Endothelial cell of umbilical vein (primary cell): ENCODE results near the gene C10orf105. TPM values are rescaled to one million over a fixed set of nuclear protein-coding genes. Genes with fewer than 3 reads are reported as not detected.

Experiments
- BruUV-seq: library from RNA; stranded (reverse); fragments of 400-500 nt; replicated peaks from 2 replicates; lab custom pipeline; 2021; lab: Mats Ljungman, UMichigan
- CTCF ChIA-PET: fragments of 300-600, 350-600 bp; sonication (Branson Sonifier 250); formaldehyde crosslinking; loops from one replicate; lab custom pipeline; 2021; ENCODE audit warnings: antibody characterized with exemption, inconsistent platforms; lab: Charles Lee
- POLR2A ChIA-PET: fragments of 300-600, 350-600 bp; sonication (Branson Sonifier 250); formaldehyde crosslinking; loops from one replicate; lab custom pipeline; 2021; ENCODE audit warnings: antibody characterized with exemption, inconsistent platforms; lab: Charles Lee
- DNase-seq: peaks from one replicate; pipeline ENCODE4 v3.0.0-alpha.2; 2011; ENCODE audit warnings: low read depth, low spot score
- FAIRE-seq: peaks from 2 replicates; lab custom pipeline; 2011; peaks lifted over from hg19 to GRCh38; lab: Jason Lieb, UNC
- H2AFZ ChIP-seq: 2 replicates; pipeline ENCODE4 v1.6.0; 2012; ENCODE audit warnings: low read depth, low read length, control low read depth, inconsistent platforms
- H3K27ac ChIP-seq: 2 replicates; pipeline ENCODE4 v1.5.1; 2011; ENCODE audit warnings: low read depth, mild to moderate bottlenecking, control low read depth, low read length, moderate library complexity; ENCODE audit not compliant: insufficient read depth
- H3K27me3 ChIP-seq, 2 experiments: 2 replicates each; pipeline versions ENCODE4 v1.6.0 to v1.6.1; 2011; ENCODE audit warnings: low read length in 2 of 2, mixed read lengths in 1 of 2; ENCODE audit not compliant: control insufficient read depth in 2 of 2, insufficient read depth in 2 of 2
- H3K36me3 ChIP-seq, 2 experiments: 2 replicates in 1 of 2; 3 replicates in 1 of 2; pipeline ENCODE4 v1.5.1; 2011; ENCODE audit warnings: low read length in 2 of 2, mild to moderate bottlenecking in 1 of 2, moderate library complexity in 1 of 2; ENCODE audit not compliant: control insufficient read depth in 2 of 2, insufficient read depth in 2 of 2; ENCODE audit errors: extremely low read depth in 1 of 2
- H3K4me1 ChIP-seq: 3 replicates; pipeline ENCODE4 v1.5.1; 2011; ENCODE audit warnings: mild to moderate bottlenecking, low read length; ENCODE audit not compliant: control insufficient read depth, insufficient read depth; ENCODE audit errors: extremely low read depth
- H3K4me2 ChIP-seq: 2 replicates; pipeline ENCODE4 v1.6.1; 2011; ENCODE audit warnings: low read length, control low read depth, mixed read lengths; ENCODE audit not compliant: insufficient read depth
- H3K4me3 ChIP-seq, 3 experiments: fragments of 200-600 bp in 1 of 3; sonication (generic), shearing (Covaris generic) in 1 of 3; replicated peaks in 1 of 3; 2 replicates each; pipeline ENCODE4 v1.5.1; 2011 to 2016; ENCODE audit warnings: control low read depth in 3 of 3, low read length in 3 of 3, mild to moderate bottlenecking in 2 of 3, inconsistent platforms in 1 of 3, low read depth in 1 of 3, moderate library complexity in 1 of 3; ENCODE audit not compliant: insufficient read depth in 1 of 3
- H3K79me2 ChIP-seq: 2 replicates; pipeline ENCODE4 v1.6.0; 2012; ENCODE audit warnings: low read length, inconsistent platforms; ENCODE audit not compliant: control insufficient read depth, insufficient read depth
- H3K9ac ChIP-seq: replicated peaks from 2 replicates; pipeline ENCODE3; 2011; ENCODE audit warnings: low read length, control low read depth; ENCODE audit not compliant: insufficient read depth; ENCODE audit errors: extremely low read depth
- H3K9me1 ChIP-seq: replicated peaks from 3 replicates; pipeline ENCODE4 v1.6.0; 2011; ENCODE audit warnings: mild to moderate bottlenecking, low read length; ENCODE audit not compliant: control insufficient read depth, insufficient read depth; ENCODE audit errors: extremely low read depth
- H3K9me3 ChIP-seq: replicated peaks from 2 replicates; pipeline ENCODE4 v1.5.1; 2012; ENCODE audit warnings: low read length, inconsistent platforms; ENCODE audit not compliant: control insufficient read depth, insufficient read depth
- H4K20me1 ChIP-seq: replicated peaks from 2 replicates; pipeline ENCODE3; 2011; ENCODE audit warnings: mild to moderate bottlenecking, low read length; ENCODE audit not compliant: control insufficient read depth, insufficient read depth; ENCODE audit errors: extremely low read depth
- EZH2 ChIP-seq: IDR thresholded peaks from 2 replicates; pipeline ENCODE4 v1.6.1; 2012; ENCODE audit warnings: borderline replicate concordance, low read depth, mild to moderate bottlenecking, moderate library complexity, low read length, inconsistent platforms; ENCODE audit not compliant: severe bottlenecking
- FOS ChIP-seq: IDR thresholded peaks from 2 replicates; pipeline ENCODE4 v1.6.1; 2011; ENCODE audit warnings: mild to moderate bottlenecking, low read length, moderate library complexity, borderline replicate concordance; ENCODE audit not compliant: insufficient read depth
- GATA2 ChIP-seq: IDR thresholded peaks from 2 replicates; pipeline ENCODE4 v1.7.0; 2011; ENCODE audit warnings: low read depth, mild to moderate bottlenecking, moderate library complexity, mixed read lengths, low read length; ENCODE audit not compliant: insufficient read length, insufficient read depth
- JUN ChIP-seq: IDR thresholded peaks from 2 replicates; pipeline ENCODE4 v1.6.1; 2011; ENCODE audit warnings: borderline replicate concordance, low read depth; ENCODE audit not compliant: insufficient read length, insufficient read depth
- MYC ChIP-seq: IDR thresholded peaks from one replicate; pipeline ENCODE4 v1.6.1; 2011; ENCODE audit warnings: mild to moderate bottlenecking, low read depth, low read length
- POLR2A ChIP-seq: IDR thresholded peaks from 2 replicates; pipeline ENCODE4 v1.6.1; 2012; ENCODE audit warnings: low read depth, mild to moderate bottlenecking, control low read depth, low read length
- POLR2AphosphoS5 ChIP-seq: IDR thresholded peaks from 2 replicates; pipeline ENCODE4 v1.6.1; 2012; ENCODE audit warnings: low read depth, mild to moderate bottlenecking, control low read depth, low read length, moderate library complexity; ENCODE audit not compliant: insufficient read depth
- dilution Hi-C: fragments of 300-500 bp; cut with MboI; formaldehyde crosslinking; loops from one replicate; pipeline ENCODE4 v1.15.0; 2019; ENCODE audit warnings: low sequenced_read_pairs; ENCODE audit not compliant: extremely low pct_ligation_motif_present
- intact Hi-C: fragments of 100-400 bp; cut with micrococcal nuclease; formaldehyde crosslinking; loops from one replicate; pipeline ENCODE4 v1.10.0; 2022
- polyA plus RNA-seq, 4 experiments: library from polyadenylated mRNA; depleted of rRNA in 3 of 4; stranded (reverse) in 3 of 4; unstranded in 1 of 4; fragments of >200 nt; gene quantifications; 2 replicates each; pipeline versions ENCODE4 v1.2.1 to v1.2.3, GENCODE V29; 2011 to 2012; ENCODE audit warnings: missing spikeins in 1 of 4
- total RNA-seq: library from RNA; stranded (reverse); gene quantifications from 2 replicates; pipeline ENCODE4 v1.2.3, GENCODE V29; 2021
- TF ChIP-seq, protein P1 (sequence below), 2 donors: IDR thresholded peaks; 1 replicate in 1 of 2; 2 replicates in 1 of 2; pipeline ENCODE4 v1.5.1; 2011; ENCODE audit warnings: low read length in 2 of 2, mild to moderate bottlenecking in 2 of 2, moderate library complexity in 2 of 2, control low read depth in 1 of 2, inconsistent platforms in 1 of 2, low read depth in 1 of 2; ENCODE audit not compliant: insufficient read depth in 1 of 2; ENCODE audit errors: extremely low read depth in 1 of 2
- TF ChIP-seq, protein P2 (sequence below): IDR thresholded peaks from 2 replicates; pipeline ENCODE4 v1.6.1; 2011; ENCODE audit not compliant: insufficient read depth, insufficient read length

Gene C10orf105
- total and polyA plus RNA-seq, 2 donors (not counting 3 experiments of a cell fraction or from before 2014, with no cell fraction given), result not detected

DNA sequence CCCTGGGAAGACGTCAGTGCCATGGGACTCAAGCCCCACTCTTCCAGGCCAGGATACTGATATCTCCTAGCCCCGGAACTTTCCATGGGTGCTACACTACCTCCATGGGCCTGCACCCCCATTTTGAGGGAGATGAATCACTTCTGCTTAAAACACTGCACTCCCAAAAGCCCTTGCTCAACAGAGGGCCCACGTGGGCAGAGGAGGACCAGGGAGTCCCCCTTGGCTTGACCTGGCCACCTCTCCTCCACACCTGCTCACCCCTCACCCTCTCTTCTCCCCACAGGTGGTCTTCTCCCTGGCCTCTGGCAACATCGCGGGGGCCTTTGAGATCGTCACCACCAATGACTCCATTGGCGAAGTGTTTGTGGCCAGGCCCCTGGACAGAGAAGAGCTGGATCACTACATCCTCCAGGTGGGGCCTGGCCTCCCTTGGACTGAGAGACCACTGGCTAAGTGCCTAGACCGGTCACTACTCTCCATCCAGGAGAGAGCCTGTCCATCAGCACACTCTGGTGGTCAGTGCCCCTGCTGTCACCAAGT, 19.9 kb upstream of the C10orf105 start:
- H4K20me1 ChIP-seq, result no peaks in the 10 kb centered on the region
- no peak for DNase-seq
- H3K4me3 ChIP-seq, result no peak overlapping the region
- H3K27ac ChIP-seq, result no peak overlapping the region
- H3K9ac ChIP-seq, result no peak overlapping the region
- no peak overlapping the region for H2AFZ ChIP-seq
- no peaks in the 10 kb centered on the region for H3K79me2 ChIP-seq
- no peaks in the 10 kb centered on the region for H3K9me1 ChIP-seq
- no TSS peak for BruUV-seq
- TF ChIP-seq, protein P1, sequence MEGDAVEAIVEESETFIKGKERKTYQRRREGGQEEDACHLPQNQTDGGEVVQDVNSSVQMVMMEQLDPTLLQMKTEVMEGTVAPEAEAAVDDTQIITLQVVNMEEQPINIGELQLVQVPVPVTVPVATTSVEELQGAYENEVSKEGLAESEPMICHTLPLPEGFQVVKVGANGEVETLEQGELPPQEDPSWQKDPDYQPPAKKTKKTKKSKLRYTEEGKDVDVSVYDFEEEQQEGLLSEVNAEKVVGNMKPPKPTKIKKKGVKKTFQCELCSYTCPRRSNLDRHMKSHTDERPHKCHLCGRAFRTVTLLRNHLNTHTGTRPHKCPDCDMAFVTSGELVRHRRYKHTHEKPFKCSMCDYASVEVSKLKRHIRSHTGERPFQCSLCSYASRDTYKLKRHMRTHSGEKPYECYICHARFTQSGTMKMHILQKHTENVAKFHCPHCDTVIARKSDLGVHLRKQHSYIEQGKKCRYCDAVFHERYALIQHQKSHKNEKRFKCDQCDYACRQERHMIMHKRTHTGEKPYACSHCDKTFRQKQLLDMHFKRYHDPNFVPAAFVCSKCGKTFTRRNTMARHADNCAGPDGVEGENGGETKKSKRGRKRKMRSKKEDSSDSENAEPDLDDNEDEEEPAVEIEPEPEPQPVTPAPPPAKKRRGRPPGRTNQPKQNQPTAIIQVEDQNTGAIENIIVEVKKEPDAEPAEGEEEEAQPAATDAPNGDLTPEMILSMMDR (IDR thresholded peaks at IDR 0.05; ENCODE audit: extremely low read depth in 1 of 2, insufficient read depth in 1 of 2, low read depth in 1 of 2, low read length in 2 of 2), result no peak
- TF ChIP-seq POLR2A, result no peak
- TF ChIP-seq, protein P2, sequence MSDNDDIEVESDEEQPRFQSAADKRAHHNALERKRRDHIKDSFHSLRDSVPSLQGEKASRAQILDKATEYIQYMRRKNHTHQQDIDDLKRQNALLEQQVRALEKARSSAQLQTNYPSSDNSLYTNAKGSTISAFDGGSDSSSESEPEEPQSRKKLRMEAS, result no peak
- TF ChIP-seq JUN, result no peak
- no peak for TF ChIP-seq POLR2AphosphoS5
- TF ChIP-seq GATA2, result no peak
- TF ChIP-seq FOS, result no peak
- no peak for TF ChIP-seq MYC
- no peak for TF ChIP-seq EZH2
- ChIA-PET CTCF (interaction anchor here (1.0 kb wide), 1 partner anchor 9 kb away, joined by 3 read pairs; no protein-coding TSS in a partner anchor), POLR2A (no interaction called here)
- H3K9me3 ChIP-seq, result no peaks in the 10 kb centered on the region
- intact Hi-C loops (no loop called here), dilution Hi-C loops (no loop called here)
- no peaks in the 10 kb centered on the region for H3K4me1 ChIP-seq
- no peaks in the 10 kb centered on the region for H3K36me3 ChIP-seq
- no peak overlapping the region for H3K4me2 ChIP-seq
- no peak for FAIRE-seq
- no peaks in the 10 kb centered on the region for H3K27me3 ChIP-seq
